ENCODE data around the gene STK32B. TPM values are rescaled to one million over a fixed set of nuclear protein-coding genes. Genes with fewer than 3 reads are reported as not detected.

The STK32B gene
- total and polyA plus RNA-seq, 2 of the 8 experiments (the other 6 are each of a cell fraction or from before 2014, with no cell fraction given): 2.3 to 2.5 TPM

GRCh38 chr4:5368426-5368825 lies 317.1 kb downstream of the STK32B start (continued):
- no peak for TF ChIP-seq HDAC6 (IDR thresholded peaks at IDR 0.05; ENCODE audit: low read depth, low read length)

All from H1 (cell line).